Fibroblast of mammary gland (primary cell): ENCODE measurements around the gene LINGO3.

Source experiments
- DNase-seq: peaks from one replicate; pipeline ENCODE4 v3.0.0-alpha.2; 2010; ENCODE audit warnings: low read depth
- H3K4me3 ChIP-seq: 2 replicates; pipeline ENCODE4 v1.5.1; 2011; ENCODE audit warnings: low read depth, mild to moderate bottlenecking, low read length, moderate library complexity; ENCODE audit not compliant: control insufficient read depth
- TF ChIP-seq, protein P1 (sequence below): conservative IDR thresholded peaks from 2 replicates; pipeline ENCODE4 v1.5.1; 2011; ENCODE audit warnings: low read depth, low read length, inconsistent platforms; ENCODE audit not compliant: control insufficient read depth, insufficient read depth

Gene LINGO3

DNA sequence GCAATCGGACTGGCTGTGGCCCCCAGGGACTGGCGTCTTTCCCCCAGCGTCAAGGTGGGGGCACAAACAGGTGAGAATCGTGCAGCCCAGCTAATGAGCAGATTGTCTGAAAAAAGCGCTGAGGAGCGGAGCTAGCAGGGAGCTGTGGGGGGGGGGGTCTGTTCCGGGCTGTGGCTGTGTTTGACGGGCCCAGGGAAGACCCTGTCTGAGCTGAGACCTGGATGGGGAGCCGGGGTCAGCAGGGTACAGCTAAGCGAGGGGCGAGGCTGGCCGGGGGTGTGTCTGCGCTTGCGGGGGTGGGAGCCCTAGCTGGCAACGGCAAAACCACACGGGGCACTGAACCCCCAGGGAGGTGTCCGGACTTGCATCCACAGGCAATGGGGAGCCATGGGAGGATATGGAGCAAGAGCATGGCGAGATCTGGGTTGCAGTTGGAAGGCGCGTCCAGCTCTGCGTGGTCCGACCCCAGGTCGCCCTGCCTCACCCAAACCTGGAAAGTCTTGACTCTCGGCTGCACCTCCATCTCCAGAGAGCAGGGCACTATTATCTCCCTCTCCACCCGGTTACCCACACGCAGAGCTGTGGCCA, 4.6 kb downstream of the LINGO3 start:
- TF ChIP-seq, protein P1, sequence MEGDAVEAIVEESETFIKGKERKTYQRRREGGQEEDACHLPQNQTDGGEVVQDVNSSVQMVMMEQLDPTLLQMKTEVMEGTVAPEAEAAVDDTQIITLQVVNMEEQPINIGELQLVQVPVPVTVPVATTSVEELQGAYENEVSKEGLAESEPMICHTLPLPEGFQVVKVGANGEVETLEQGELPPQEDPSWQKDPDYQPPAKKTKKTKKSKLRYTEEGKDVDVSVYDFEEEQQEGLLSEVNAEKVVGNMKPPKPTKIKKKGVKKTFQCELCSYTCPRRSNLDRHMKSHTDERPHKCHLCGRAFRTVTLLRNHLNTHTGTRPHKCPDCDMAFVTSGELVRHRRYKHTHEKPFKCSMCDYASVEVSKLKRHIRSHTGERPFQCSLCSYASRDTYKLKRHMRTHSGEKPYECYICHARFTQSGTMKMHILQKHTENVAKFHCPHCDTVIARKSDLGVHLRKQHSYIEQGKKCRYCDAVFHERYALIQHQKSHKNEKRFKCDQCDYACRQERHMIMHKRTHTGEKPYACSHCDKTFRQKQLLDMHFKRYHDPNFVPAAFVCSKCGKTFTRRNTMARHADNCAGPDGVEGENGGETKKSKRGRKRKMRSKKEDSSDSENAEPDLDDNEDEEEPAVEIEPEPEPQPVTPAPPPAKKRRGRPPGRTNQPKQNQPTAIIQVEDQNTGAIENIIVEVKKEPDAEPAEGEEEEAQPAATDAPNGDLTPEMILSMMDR, result no peak
- no peak overlapping the region for H3K4me3 ChIP-seq
- no peak for DNase-seq

DNA sequence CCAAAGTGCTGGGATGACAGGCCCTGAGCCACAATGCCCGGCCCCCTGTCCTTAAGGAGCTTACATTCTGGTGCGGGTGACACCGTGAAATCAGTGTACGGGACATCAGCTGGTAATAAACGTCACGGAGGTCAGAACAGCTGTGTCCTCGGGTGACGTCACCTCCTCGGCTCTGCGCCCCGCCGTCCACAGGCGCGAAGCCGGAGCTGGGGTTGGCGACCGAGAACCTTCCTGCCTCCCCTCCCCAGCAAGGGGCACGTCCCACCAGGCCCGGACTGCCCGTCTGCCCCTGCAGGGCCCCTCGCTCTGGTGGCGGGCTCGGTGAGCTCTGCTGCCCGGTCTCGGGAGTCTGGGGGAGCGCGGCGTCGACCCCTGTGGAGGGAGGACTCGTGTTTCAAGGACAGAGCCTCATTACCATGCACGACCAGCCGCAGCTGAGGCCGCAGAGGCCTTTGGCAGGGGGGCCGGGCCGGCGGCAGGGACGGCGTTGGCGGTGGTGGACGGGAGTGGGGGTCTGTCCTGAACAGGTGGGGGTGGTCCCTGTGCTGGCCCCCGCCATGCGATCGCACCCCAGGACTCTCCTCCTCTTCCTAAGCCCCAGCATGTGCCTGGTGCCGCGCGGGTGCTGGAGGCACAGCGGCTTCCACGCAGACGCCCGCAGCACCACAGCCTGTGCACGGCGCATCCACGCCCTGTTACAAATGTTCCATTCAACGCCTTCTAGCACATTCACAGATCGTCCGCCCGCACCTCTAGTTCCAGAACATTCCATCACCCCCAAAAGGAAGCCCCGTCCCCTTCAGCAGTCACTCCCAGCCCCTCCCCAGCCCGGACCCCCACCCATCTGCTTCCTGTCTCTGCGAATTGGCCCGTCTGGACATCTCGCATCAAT, 5.4 kb downstream of the LINGO3 start:
- TF ChIP-seq, protein P1, result no peak
- H3K4me3 ChIP-seq, result no peak overlapping the region
- peak; percentile 66 for DNase-seq

DNA sequence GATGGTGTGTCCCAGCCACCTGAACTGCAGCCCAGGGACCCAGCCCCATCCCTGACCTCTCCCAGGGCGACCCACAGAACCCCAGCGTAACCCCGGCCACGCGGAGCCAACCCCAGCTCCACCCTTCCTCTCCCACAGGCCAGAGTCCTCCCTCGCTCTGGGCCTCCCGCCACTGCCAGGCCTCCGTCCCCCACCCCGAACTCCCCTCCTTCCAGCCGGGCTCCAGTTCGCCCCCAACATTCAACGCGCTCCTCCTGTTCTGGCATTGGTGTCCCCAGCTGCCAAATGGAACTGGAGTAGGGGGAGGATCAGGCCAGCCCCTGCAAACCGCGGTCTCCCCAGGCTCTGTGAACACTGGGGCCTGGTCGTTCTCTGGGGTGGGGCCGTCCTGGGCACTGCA, 7.4 kb downstream of the LINGO3 start:
- DNase-seq, result no peak
- no peak overlapping the region for H3K4me3 ChIP-seq
- TF ChIP-seq, protein P1, result no peak

DNA sequence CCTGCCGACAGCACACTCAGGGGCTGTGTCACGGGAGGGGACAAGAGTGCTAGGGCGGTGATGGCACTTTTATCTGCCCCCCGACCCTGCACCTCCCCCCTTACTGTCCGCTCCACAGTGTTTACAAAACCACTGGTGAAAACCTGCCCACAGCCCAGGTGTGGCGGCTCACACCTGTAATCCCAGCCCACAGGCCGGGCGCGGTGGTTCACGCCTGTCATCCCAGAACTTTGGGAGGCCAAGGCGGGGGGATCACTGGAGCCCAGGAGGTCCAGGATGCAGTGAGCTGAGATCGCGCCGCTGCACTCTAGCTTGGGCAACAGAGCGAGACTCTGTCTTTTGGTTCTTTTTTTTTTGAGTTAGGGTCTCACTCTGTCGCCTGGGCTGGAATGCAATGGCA, 11.8 kb downstream of the LINGO3 start:
- DNase-seq, result no peak
- H3K4me3 ChIP-seq, result no peak overlapping the region
- TF ChIP-seq, protein P1, result no peak

DNA sequence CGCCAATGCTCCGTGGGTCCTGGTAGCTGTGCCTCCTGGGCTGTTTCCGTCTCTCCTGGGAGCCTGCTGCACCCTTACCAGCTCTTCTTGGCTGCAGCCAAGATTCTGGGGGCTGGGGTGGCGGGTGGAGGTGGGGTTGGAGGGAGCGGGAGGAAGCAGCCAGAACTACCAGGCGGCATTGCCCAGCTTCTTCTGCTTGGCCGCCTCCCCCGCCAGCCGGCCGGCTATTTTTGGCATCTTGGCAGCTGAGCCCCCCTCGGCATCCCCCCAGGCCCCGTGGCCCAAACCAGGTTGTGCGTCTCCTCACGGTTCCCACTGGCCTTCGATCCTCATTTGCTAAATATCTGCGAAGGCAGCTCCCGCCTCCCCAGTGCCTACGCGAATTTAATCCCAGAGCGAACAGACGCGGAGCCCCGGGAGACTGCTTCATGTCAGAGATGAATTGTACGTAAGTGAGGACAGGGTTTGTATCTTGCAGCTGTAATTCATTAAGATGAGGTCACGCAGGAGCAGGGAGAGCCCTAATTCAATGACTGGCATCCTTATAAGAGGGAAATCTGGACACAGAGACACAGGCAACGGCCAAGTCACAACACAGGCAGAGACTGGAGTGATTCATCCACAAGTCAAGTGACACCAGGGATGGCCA, 13.1 kb downstream of the LINGO3 start:
- no peak overlapping the region for H3K4me3 ChIP-seq
- TF ChIP-seq, protein P1, result no peak

DNA sequence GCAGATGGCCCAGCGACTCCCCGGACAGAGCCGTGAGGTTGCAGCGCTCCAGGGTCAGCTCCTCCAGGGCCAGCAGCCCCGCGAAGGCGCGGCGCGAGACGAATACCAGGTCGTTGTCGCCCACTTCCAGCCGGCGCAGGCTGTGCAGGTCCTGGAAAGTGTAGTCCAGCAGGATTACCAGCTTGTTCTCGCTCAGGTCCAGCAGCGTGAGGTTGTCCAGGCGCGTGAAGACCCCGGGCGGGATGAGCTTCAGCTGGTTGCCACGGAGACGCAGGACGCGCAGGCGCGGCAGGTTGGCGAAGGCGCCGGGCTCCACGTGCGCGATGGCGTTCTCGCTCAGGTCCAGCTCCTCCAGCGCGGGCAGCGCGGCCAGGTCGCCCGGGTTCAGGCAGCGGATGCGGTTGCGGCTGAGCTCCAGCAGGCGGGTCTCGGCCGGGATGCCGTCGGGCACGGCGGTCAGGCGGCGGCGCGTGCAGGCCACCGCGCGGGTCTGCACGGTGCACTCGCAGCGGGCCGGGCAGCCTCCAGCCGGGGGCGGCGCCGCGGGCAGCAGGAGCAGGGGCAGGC, 16.7 kb downstream of the LINGO3 start:
- no peak overlapping the region for H3K4me3 ChIP-seq
- no peak for DNase-seq

More for the DNA sequence above, 13.1 kb downstream of the LINGO3 start:
- peak; percentile 96 for DNase-seq

More for the DNA sequence above, 16.7 kb downstream of the LINGO3 start:
- TF ChIP-seq, protein P1, result no peak
